Epithelial cell of esophagus (primary cell): ENCODE results near the gene SLC12A9.

Source experiments
- DNase-seq: peaks from one replicate; pipeline ENCODE4 v3.0.0; 2010; ENCODE audit warnings: low read depth
- H3K4me3 ChIP-seq: 2 replicates; pipeline ENCODE4 v1.5.1; 2011; ENCODE audit warnings: mild to moderate bottlenecking, low read length, control low read depth
- TF ChIP-seq, protein P1 (sequence below): IDR thresholded peaks from 2 replicates; pipeline ENCODE4 v1.5.1; 2011; ENCODE audit warnings: low read depth, mild to moderate bottlenecking, low read length, control low read depth, inconsistent platforms; ENCODE audit not compliant: insufficient read depth; ENCODE audit errors: missing control alignments

Gene SLC12A9

DNA sequence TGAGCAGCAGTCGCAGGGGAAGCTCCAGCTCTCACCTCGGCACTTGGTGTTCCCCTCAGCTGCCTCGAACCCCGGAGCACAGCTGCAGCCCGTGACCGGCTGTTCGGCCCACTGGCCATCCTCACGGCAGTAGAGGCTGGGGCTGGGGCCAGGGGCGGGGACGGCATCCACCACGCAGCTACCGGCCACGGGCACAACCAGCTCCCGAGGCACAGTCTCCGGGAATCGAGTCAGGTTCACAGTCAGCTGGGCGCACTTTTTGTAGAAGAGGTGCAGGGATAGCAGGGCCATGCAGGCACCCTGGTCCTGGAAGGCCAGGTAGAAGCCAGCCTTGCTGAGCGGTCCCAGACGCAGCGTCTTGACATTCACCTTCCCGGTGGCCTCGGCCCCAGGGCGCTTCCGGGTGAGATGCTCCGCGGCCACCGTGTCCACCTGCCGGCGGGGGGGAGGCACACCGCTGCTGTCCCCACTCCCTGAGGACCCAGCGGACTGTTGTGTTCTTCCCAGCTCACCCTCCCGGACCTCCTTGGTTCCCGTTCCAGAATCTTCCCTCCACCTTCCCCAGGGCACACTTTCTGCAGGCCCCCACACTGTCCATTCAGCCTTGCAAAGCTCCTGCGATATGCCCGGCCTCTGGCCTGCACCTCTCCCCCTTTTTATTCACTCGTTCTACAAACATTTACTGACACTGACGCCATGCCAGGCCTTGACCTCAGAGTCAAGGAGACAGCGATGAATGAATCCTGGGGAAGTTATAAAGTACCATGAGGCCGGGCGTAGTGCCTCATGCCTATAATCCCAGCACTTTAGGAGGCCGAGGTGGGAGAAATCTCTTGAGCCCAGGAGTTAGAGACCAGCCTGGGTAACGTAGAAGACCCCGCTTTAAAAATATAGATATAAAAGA lies 30.0 kb upstream of the SLC12A9 start:
- TF ChIP-seq, protein P1, sequence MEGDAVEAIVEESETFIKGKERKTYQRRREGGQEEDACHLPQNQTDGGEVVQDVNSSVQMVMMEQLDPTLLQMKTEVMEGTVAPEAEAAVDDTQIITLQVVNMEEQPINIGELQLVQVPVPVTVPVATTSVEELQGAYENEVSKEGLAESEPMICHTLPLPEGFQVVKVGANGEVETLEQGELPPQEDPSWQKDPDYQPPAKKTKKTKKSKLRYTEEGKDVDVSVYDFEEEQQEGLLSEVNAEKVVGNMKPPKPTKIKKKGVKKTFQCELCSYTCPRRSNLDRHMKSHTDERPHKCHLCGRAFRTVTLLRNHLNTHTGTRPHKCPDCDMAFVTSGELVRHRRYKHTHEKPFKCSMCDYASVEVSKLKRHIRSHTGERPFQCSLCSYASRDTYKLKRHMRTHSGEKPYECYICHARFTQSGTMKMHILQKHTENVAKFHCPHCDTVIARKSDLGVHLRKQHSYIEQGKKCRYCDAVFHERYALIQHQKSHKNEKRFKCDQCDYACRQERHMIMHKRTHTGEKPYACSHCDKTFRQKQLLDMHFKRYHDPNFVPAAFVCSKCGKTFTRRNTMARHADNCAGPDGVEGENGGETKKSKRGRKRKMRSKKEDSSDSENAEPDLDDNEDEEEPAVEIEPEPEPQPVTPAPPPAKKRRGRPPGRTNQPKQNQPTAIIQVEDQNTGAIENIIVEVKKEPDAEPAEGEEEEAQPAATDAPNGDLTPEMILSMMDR: no peak
- DNase-seq: no peak
- H3K4me3 ChIP-seq: no peak overlapping the region

DNA sequence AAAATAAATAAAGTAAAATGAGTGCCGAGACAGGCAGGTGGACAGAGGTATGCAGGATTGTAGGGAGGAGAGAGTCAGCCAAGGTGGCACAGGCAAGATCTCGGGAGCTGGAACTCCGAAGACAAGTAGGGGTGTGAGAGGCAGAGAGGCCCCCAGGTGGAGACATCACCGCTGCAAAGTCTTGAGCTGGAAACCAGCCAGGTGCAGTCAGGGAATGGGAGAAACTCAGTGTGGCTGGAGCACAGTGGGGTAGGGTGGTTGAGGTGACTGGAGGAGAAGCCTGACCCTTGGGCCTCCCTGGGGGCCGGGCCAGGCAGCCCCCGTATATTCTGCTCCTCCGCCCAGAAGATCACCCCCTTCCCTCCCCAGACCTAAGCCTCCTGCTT lies 29.4 kb upstream of the SLC12A9 start:
- no peak for DNase-seq
- H3K4me3 ChIP-seq: no peak overlapping the region
- TF ChIP-seq, protein P1: no peak

DNA sequence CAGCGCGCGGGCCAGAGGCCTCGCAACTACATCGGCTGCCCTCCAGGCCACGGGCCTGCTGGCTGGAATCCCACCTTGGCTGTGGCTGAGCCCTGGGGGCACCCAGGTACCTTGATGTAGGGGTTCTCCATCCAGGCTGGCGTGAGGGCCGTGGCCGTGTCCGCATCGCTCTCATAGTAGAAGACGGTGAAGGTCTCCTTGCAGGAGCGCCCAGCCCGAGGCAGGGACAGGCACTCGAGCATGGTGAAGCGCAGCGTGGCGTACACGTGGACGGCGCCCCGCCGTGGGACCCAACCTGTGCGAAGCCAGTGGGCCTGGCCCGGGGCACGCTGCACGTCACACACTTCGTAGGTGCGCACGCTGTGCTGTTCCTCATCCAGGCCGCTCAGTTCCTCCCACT lies 29.0 kb upstream of the SLC12A9 start:
- H3K4me3 ChIP-seq: no peak overlapping the region
- TF ChIP-seq, protein P1: no peak
- no peak for DNase-seq

DNA sequence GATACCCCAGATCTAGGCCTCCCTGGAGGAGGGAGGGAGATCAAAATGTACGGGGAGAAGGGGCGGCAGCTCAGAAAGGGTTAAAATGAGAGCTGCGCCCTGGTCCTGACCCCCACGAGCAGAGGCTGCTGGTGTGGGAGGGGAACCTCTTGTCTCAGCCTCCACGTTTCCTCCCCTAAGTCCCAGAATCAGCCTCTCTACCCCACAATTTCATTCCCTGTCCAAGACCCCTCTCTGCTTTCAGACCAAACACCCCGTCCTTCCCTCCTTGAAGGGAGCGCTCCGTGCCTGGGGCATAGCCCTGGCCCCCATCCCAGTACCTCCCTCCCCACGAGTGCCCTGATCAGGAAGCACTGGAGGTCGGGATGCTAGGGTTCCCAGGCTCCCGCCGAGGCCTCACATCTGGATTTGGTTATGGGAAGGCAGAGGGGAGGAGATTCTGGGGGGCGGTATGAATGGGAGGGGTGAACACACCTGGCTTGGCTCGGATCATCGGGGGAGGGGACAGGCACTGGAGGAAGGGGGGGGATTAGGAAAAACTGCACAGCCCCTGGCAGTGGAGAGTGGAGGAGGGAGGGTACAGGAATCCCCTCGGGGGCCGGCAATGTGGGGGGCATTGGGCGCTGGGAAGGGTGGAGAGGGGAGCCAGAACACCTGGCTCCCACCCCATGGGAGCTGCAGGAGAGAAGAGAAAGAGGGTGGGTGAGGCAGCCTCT lies 27.9 kb upstream of the SLC12A9 start:
- peak overlapping the region; percentile 59 for H3K4me3 ChIP-seq
- TF ChIP-seq, protein P1: no peak
- no peak for DNase-seq

DNA sequence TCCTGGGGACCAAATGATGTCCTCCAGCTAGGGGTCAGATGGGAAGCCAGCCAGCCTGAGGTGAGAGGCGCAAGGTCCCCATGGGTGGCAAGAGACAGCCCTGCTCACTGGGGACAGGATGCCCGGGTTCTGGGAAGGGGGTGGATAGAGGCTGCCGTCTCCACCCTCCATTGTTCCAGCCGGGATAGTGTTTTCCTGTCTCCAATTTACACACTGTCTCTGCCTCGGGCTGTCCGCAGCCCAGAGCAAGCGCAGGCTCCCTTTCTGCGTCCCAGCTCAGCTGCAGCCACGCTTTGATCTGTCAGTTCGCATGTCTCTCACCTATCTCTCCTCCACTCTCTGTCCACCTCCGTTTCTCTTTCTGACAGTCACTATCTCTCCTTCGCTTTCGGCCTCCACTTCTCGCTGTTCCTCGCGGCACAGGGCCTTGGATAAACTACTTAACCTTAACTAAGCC lies 27.3 kb upstream of the SLC12A9 start:
- TF ChIP-seq, protein P1: no peak
- peak overlapping the region; percentile 59 for H3K4me3 ChIP-seq
- peak; percentile 37 for DNase-seq

DNA sequence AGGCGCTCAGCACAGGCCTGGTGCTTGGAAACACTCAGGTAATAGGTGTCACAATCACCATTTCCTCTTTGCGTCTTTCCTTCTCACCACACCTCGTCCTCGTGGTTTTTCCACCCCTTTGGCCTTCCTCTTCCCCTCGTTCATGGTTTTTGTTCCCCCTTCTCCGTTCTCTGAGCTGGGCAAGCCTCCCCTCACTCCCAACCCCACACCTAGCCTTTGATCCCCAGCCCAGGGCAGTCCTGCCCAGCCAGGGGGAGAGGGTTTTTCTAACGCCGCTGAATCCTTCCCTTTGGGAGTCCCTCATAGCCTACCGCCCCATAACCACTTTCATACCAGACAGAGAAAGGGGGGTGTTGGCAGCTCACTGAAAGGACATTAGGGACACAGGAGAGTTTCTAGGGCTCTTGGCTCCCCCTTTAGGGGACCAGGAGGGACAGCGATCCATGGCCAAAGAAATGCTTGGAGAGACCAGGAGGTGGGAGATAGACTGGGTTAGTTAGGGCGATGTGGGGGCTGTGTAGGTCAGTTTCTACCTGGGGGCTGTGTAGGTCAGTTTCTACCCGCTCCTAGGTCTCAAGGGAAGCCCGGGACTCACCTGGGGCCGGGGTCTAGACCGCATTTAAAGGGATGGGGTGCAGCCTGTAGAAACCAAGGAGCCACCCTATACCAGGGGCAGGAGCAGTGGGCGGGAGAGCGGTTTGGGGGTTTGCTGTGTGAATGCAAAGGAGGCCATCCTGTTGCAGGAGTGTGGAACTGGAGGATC lies 26.6 kb upstream of the SLC12A9 start:
- peak; percentile 50 for DNase-seq
- peak overlapping the region; percentile 59 for H3K4me3 ChIP-seq
- TF ChIP-seq, protein P1: peak; percentile 34
